H1 (cell line): ENCODE measurements around the gene PPP1R3C. TPM values are rescaled to one million over a fixed set of nuclear protein-coding genes. Genes with fewer than 3 reads are reported as not detected.

Experiments used
- CTCF ChIA-PET: fragments of 300-600 bp; sonication (Branson Sonifier 250); formaldehyde crosslinking; loops from one replicate; lab custom pipeline; 2021; ENCODE audit not compliant: partially characterized antibody; lab: Charles Lee
- POLR2A ChIA-PET: fragments of 300-600 bp; sonication (Branson Sonifier 250); formaldehyde crosslinking; loops from one replicate; lab custom pipeline; 2021; ENCODE audit warnings: inconsistent platforms; ENCODE audit not compliant: partially characterized antibody; lab: Charles Lee
- DNase-seq, 2 experiments: peaks; one replicate each; pipeline versions ENCODE4 v3.0.0 to v3.0.0-alpha.2; 2010 to 2022; ENCODE audit warnings: low spot score in 2 of 2, low read depth in 1 of 2, mixed read lengths in 1 of 2
- FAIRE-seq: peaks from 2 replicates; lab custom pipeline; 2011; peaks lifted over from hg19 to GRCh38; lab: Jason Lieb, UNC
- H2AFZ ChIP-seq: 2 replicates; pipeline ENCODE4 v1.8.1; 2012; ENCODE audit warnings: low read length, inconsistent platforms
- H2AK5ac ChIP-seq: 2 replicates; pipeline ENCODE4 v1.6.1; 2013; ENCODE audit warnings: low read depth, low read length
- H2BK120ac ChIP-seq: replicated peaks from 2 replicates; pipeline ENCODE3; 2013; ENCODE audit warnings: low read depth, low read length, inconsistent platforms
- H2BK12ac ChIP-seq: 2 replicates; pipeline ENCODE4 v1.6.1; 2013; ENCODE audit warnings: low read depth, low read length
- H2BK15ac ChIP-seq: 2 replicates; pipeline ENCODE4 v1.6.1; 2013; ENCODE audit warnings: low read length
- H2BK20ac ChIP-seq: 2 replicates; pipeline ENCODE4 v1.6.1; 2013; ENCODE audit warnings: low read length
- H2BK5ac ChIP-seq: 2 replicates; pipeline ENCODE4 v1.6.1; 2013; ENCODE audit warnings: low read depth, low read length
- H3K14ac ChIP-seq: 2 replicates; pipeline ENCODE4 v1.6.1; 2013; ENCODE audit warnings: inconsistent platforms; ENCODE audit not compliant: insufficient read length
- H3K18ac ChIP-seq: 2 replicates; pipeline ENCODE4 v1.6.1; 2013; ENCODE audit warnings: low read length; ENCODE audit errors: extremely low read depth
- H3K23ac ChIP-seq: 2 replicates; pipeline ENCODE4 v1.6.1; 2013; ENCODE audit warnings: inconsistent platforms; ENCODE audit not compliant: insufficient read length
- H3K23me2 ChIP-seq: 2 replicates; pipeline ENCODE4 v1.6.1; 2013; ENCODE audit warnings: low read depth, low read length
- H3K27ac ChIP-seq: 2 replicates; pipeline ENCODE4 v1.6.1; 2011; ENCODE audit warnings: low read depth, low read length, inconsistent platforms
- H3K27me3 ChIP-seq, 4 experiments: replicated peaks in 1 of 4; 1 replicate in 1 of 4; 2 replicates in 3 of 4; pipeline versions ENCODE4 v1.6.1 to v1.8.1; 2011 to 2013; ENCODE audit warnings: low read length in 3 of 4, mild to moderate bottlenecking in 3 of 4, inconsistent platforms in 2 of 4, mixed read lengths in 2 of 4, moderate library complexity in 1 of 4; ENCODE audit not compliant: control insufficient read depth in 3 of 4, insufficient read depth in 3 of 4; ENCODE audit errors: extremely low read depth in 1 of 4
- H3K36me3 ChIP-seq, 4 experiments: 2 replicates each; pipeline versions ENCODE4 v1.6.1 to v1.8.1; 2011 to 2013; ENCODE audit warnings: mild to moderate bottlenecking in 4 of 4, low read length in 3 of 4, moderate library complexity in 2 of 4, control low read depth in 1 of 4, inconsistent platforms in 1 of 4; ENCODE audit not compliant: insufficient read depth in 4 of 4, control insufficient read depth in 2 of 4
- H3K4ac ChIP-seq: replicated peaks from 2 replicates; pipeline ENCODE3; 2013; ENCODE audit warnings: low read length, low read depth, mixed read lengths, inconsistent platforms; ENCODE audit not compliant: insufficient read length
- H3K4me1 ChIP-seq, 4 experiments: replicated peaks in 1 of 4; 1 replicate in 1 of 4; 2 replicates in 3 of 4; pipeline versions ENCODE4 v1.6.1 to v1.8.1; 2011 to 2013; ENCODE audit warnings: low read length in 3 of 4, inconsistent platforms in 2 of 4, mixed read lengths in 1 of 4; ENCODE audit not compliant: insufficient read depth in 4 of 4, control insufficient read depth in 3 of 4
- H3K4me2 ChIP-seq, 2 experiments: 2 replicates each; pipeline versions ENCODE4 v1.6.1 to v1.8.1; 2011 to 2013; ENCODE audit warnings: low read depth in 2 of 2, low read length in 2 of 2, control low read depth in 1 of 2, inconsistent platforms in 1 of 2, mild to moderate bottlenecking in 1 of 2; ENCODE audit not compliant: insufficient read depth in 1 of 2
- H3K4me3 ChIP-seq, 4 experiments: fragments of 200-600, 300-600 bp in 1 of 4; sonication (generic), shearing (Covaris generic), sonication (Bioruptor Twin) in 1 of 4; 2 replicates each; pipeline versions ENCODE4 v1.5.1 to v1.8.1; 2011 to 2016; ENCODE audit warnings: low read length in 4 of 4, low read depth in 3 of 4, control low read depth in 2 of 4, inconsistent platforms in 2 of 4, mild to moderate bottlenecking in 2 of 4, mixed read lengths in 1 of 4, moderate library complexity in 1 of 4; ENCODE audit not compliant: insufficient read depth in 2 of 4; ENCODE audit errors: extremely low read depth in 1 of 4
- H3K56ac ChIP-seq: replicated peaks from 2 replicates; pipeline ENCODE3; 2013; ENCODE audit warnings: low read depth, mild to moderate bottlenecking, mixed read lengths, low read length, inconsistent platforms; ENCODE audit not compliant: insufficient read length
- H3K79me1 ChIP-seq: 2 replicates; pipeline ENCODE4 v1.6.1; 2013; ENCODE audit warnings: low read depth, low read length, control low read depth
- H3K79me2 ChIP-seq, 2 experiments: 2 replicates each; pipeline versions ENCODE4 v1.6.1 to v1.8.1; 2012 to 2013; ENCODE audit warnings: low read length in 2 of 2, mild to moderate bottlenecking in 2 of 2, inconsistent platforms in 1 of 2; ENCODE audit not compliant: insufficient read depth in 2 of 2, control insufficient read depth in 1 of 2
- H3K9ac ChIP-seq, 4 experiments: replicated peaks in 1 of 4; 1 replicate in 1 of 4; 2 replicates in 3 of 4; pipeline versions ENCODE4 v1.6.1 to v1.8.1; 2011 to 2013; ENCODE audit warnings: low read depth in 3 of 4, low read length in 3 of 4, control low read depth in 2 of 4, mild to moderate bottlenecking in 2 of 4, moderate library complexity in 2 of 4, inconsistent platforms in 1 of 4; ENCODE audit errors: extremely low read depth in 1 of 4
- H3K9me3 ChIP-seq, 2 experiments: 2 replicates each; pipeline versions ENCODE4 v1.6.1 to v1.8.1; 2012 to 2013; ENCODE audit warnings: mild to moderate bottlenecking in 2 of 2, moderate library complexity in 2 of 2, control low read depth in 1 of 2, inconsistent platforms in 1 of 2, low read depth in 1 of 2, low read length in 1 of 2, mixed read lengths in 1 of 2; ENCODE audit not compliant: insufficient read depth in 2 of 2
- H4K20me1 ChIP-seq, 2 experiments: replicated peaks in 1 of 2; 2 replicates each; pipeline versions ENCODE3 to v1.8.1; 2011 to 2013; ENCODE audit warnings: inconsistent platforms in 2 of 2, low read length in 2 of 2, mild to moderate bottlenecking in 1 of 2; ENCODE audit not compliant: insufficient read depth in 2 of 2, control insufficient read depth in 1 of 2
- H4K5ac ChIP-seq: 2 replicates; pipeline ENCODE4 v1.6.1; 2013; ENCODE audit warnings: low read length, low read depth, mixed read lengths, inconsistent platforms; ENCODE audit not compliant: insufficient read length
- H4K8ac ChIP-seq: 2 replicates; pipeline ENCODE4 v1.8.0; 2013; ENCODE audit warnings: mild to moderate bottlenecking, moderate library complexity, low read length, inconsistent platforms; ENCODE audit not compliant: insufficient read depth; ENCODE audit errors: extremely low read depth
- H4K91ac ChIP-seq: replicated peaks from 2 replicates; pipeline ENCODE3; 2013; ENCODE audit warnings: low read length, mixed read lengths, inconsistent platforms; ENCODE audit not compliant: insufficient read length
- CHD1 ChIP-seq: IDR thresholded peaks from 2 replicates; pipeline ENCODE4 v1.6.1; 2012; ENCODE audit warnings: low read depth, low read length, improper control_type of control experiment
- EGR1 ChIP-seq: IDR thresholded peaks from 2 replicates; pipeline ENCODE4 v1.6.1; 2011; ENCODE audit warnings: low read depth, low read length, borderline replicate concordance
- GABPA ChIP-seq: IDR thresholded peaks from 2 replicates; pipeline ENCODE4 v1.6.1; 2011; ENCODE audit warnings: mild to moderate bottlenecking, low read length, moderate library complexity, borderline replicate concordance; ENCODE audit not compliant: insufficient read depth
- KDM4A ChIP-seq: IDR thresholded peaks from one replicate; pipeline ENCODE4 v1.7.1; 2012; ENCODE audit warnings: low read depth, mild to moderate bottlenecking, moderate library complexity, low read length, inconsistent platforms; ENCODE audit not compliant: severe bottlenecking
- PHF8 ChIP-seq: fragments of 200-600 bp; sonication (generic); conservative IDR thresholded peaks from 2 replicates; pipeline ENCODE4 v1.7.1; 2012; ENCODE audit warnings: low read depth, mild to moderate bottlenecking, inconsistent platforms, low read length, moderate library complexity
- POLR2AphosphoS5 ChIP-seq: IDR thresholded peaks from 2 replicates; pipeline ENCODE4 v1.6.1; 2011; ENCODE audit warnings: low read depth, low read length
- SIX5 ChIP-seq: IDR thresholded peaks from 2 replicates; pipeline ENCODE4 v1.6.1; 2011; ENCODE audit warnings: mild to moderate bottlenecking, low read depth, low read length
- SP1 ChIP-seq: IDR thresholded peaks from 2 replicates; pipeline ENCODE4 v1.6.1; 2011; ENCODE audit warnings: low read depth, low read length
- SUZ12 ChIP-seq: fragments of 200-600 bp; sonication (generic); IDR thresholded peaks from 2 replicates; pipeline ENCODE4 v1.6.1; 2012; ENCODE audit warnings: mild to moderate bottlenecking, inconsistent platforms, low read length, moderate library complexity, mixed read lengths
- TAF7 ChIP-seq: optimal IDR thresholded peaks from 2 replicates; pipeline ENCODE3; 2011; ENCODE audit warnings: low read depth, mild to moderate bottlenecking, inconsistent platforms, low read length, moderate library complexity, borderline replicate concordance
- TBP ChIP-seq: IDR thresholded peaks from 2 replicates; pipeline ENCODE4 v1.6.1; 2011; ENCODE audit warnings: low read depth, low read length, improper control_type of control experiment
- WGBS, 2 experiments: shearing (Covaris generic) in 1 of 2; methylation state at CpG; one replicate each; pipeline versions ENCODE4 v1.1.6 to v1.1.7; 2013 to 2015; ENCODE audit warnings: low lambda C conversion rate in 2 of 2, mixed read lengths in 2 of 2, inconsistent platforms in 1 of 2, low coverage in 1 of 2, missing lambda C conversion rate in 1 of 2; ENCODE audit not compliant: insufficient replicate concordance in 2 of 2, insufficient coverage in 1 of 2, insufficient read length in 1 of 2; ENCODE audit errors: extremely low coverage in 1 of 2, missing lambda C conversion rate in 1 of 2; 5-methylcytosine and 5-hydroxymethylcytosine counted together
- polyA plus RNA-seq, 7 experiments: library from polyadenylated mRNA; depleted of rRNA in 3 of 7; stranded (reverse) in 5 of 7; unstranded in 2 of 7; fragments of >200 nt in 5 of 7; fragments of 200-250 nt in 2 of 7; gene quantifications; 1 replicate in 5 of 7; 2 replicates in 1 of 7; 4 replicates in 1 of 7; pipeline versions ENCODE4 v1.2.1 to v1.2.3, GENCODE V29; 2011 to 2013; ENCODE audit warnings: missing spikeins in 2 of 7, mixed read lengths in 2 of 7
- total RNA-seq: library from RNA; stranded (reverse); fragmentation: NEBNext Ultra II Directional; extraction: Animal tissue kit (Norgen Biotek cat#: 25700); gene quantifications from 2 replicates; pipeline ENCODE4 v1.2.1, GENCODE V29; 2021
- TF ChIP-seq, protein P1 (sequence below): IDR thresholded peaks from 2 replicates; pipeline ENCODE4 v1.6.1; 2012; ENCODE audit warnings: inconsistent platforms

PPP1R3C gene
- total and polyA plus RNA-seq, 2 of the 8 experiments (the other 6 are each of a cell fraction or from before 2014, with no cell fraction given): 1.3 TPM

DNA sequence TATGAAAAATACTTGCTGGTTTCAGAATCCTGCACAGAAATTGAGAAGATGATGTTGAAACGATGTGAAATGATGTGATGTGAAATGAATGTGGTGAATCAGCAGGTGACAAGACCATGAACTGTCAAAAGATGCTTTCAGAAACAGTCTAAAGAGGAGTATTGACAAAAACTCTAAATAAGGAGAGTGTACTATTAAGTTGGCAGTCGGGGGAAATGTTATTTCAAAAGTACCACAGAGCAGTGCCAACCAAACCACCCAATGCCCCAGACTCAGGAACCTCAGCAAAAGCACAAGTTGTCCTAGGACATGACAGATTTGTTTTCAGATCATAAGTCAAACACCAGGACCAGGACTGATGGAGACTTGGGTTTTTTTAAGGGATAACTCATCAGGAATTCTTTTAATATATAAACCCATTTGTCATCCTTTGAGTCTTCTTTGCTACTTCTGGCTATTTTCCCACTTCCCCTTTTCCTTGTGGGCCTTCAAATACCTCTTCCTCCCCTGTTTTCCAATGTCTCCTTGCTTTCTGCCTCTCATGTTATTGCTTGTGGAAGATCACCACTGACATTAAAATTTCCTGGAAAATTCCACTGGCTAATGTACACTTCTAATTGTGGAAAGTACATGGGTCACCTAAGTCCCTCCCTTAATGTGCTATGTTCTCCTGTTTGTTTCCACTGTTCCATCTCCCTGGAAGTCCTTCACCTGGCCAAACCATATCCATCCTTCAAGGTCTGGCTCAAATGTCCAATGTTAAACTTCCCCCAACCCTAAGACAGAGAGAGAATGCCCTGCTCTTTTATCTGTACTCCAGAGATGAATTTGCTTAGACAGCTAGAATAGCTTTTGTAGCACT lies 10.2 kb upstream of the PPP1R3C start:
- H2BK12ac ChIP-seq: no peak overlapping the region
- no peaks in the 10 kb centered on the region for H4K20me1 ChIP-seq
- no peak overlapping the region for H4K8ac ChIP-seq
- no peak overlapping the region for H3K4me2 ChIP-seq
- H3K56ac ChIP-seq: no peak overlapping the region
- H4K91ac ChIP-seq: no peak overlapping the region
- no peaks in the 10 kb centered on the region for H3K79me2 ChIP-seq
- H2BK20ac ChIP-seq: no peak overlapping the region
- no peaks in the 10 kb centered on the region for H3K9me3 ChIP-seq
- 91% methylated on average over 2 of the region's 2 CpGs; no CpG with 5 or more reads in 1 of the 2 experiments for WGBS, 2 experiments
- no peak overlapping the region for H3K4ac ChIP-seq
- no peaks in the 10 kb centered on the region for H3K79me1 ChIP-seq
- no peak overlapping the region for H3K14ac ChIP-seq
- no peak overlapping the region for H2AFZ ChIP-seq
- no peak for FAIRE-seq
- no peak overlapping the region for H4K5ac ChIP-seq
- H3K4me1 ChIP-seq: no peaks in the 10 kb centered on the region
- no peak for DNase-seq
- H3K36me3 ChIP-seq: no peaks in the 10 kb centered on the region
- no peak overlapping the region for H3K9ac ChIP-seq
- CTCF ChIA-PET: interaction anchor here (0.7 to 6.8 kb wide), 27 partner anchors 9 to 346 kb away, joined by 3 to 55 read pairs (median 6); partner anchors contain the start of gene PPP1R3C
- no peaks in the 10 kb centered on the region for H3K27me3 ChIP-seq
- H3K23ac ChIP-seq: no peak overlapping the region
- no peak overlapping the region for H2BK5ac ChIP-seq
- H3K18ac ChIP-seq: no peak overlapping the region
- POLR2A ChIA-PET: no interaction called here
- H2AK5ac ChIP-seq: no peak overlapping the region
- no peaks in the 10 kb centered on the region; the same call in 1 of the 2 replicates for H3K23me2 ChIP-seq
- no peak overlapping the region for H3K4me3 ChIP-seq
- no peak overlapping the region for H2BK120ac ChIP-seq
- no peak overlapping the region for H3K27ac ChIP-seq
- H2BK15ac ChIP-seq: no peak overlapping the region
- no peak for TF ChIP-seq TAF7
- TF ChIP-seq POLR2AphosphoS5: no peak
- no peak for TF ChIP-seq PHF8
- no peak for TF ChIP-seq GABPA
- TF ChIP-seq EGR1: no peak
- no peak for TF ChIP-seq CHD1
- no peak for TF ChIP-seq TBP
- TF ChIP-seq, protein P1, sequence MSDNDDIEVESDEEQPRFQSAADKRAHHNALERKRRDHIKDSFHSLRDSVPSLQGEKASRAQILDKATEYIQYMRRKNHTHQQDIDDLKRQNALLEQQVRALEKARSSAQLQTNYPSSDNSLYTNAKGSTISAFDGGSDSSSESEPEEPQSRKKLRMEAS: no peak
- no peak for TF ChIP-seq SIX5
- TF ChIP-seq SUZ12: no peak
- TF ChIP-seq KDM4A: no peak
- TF ChIP-seq SP1: no peak
